PFSK-1 (cell line): ENCODE measurements around the gene PLIN3.

Experiments used
- POLR2AphosphoS5 ChIP-seq: IDR thresholded peaks from 2 replicates; pipeline ENCODE4 v1.6.1; 2012; ENCODE audit warnings: low read depth, mild to moderate bottlenecking, control low read depth, low read length, moderate library complexity
- SIN3A ChIP-seq: IDR thresholded peaks from 2 replicates; pipeline ENCODE4 v1.6.1; 2012; ENCODE audit warnings: mild to moderate bottlenecking, low read length, moderate library complexity, borderline replicate concordance; ENCODE audit not compliant: insufficient read depth
- TAF1 ChIP-seq: IDR thresholded peaks from 2 replicates; pipeline ENCODE4 v1.6.1; 2012; ENCODE audit warnings: low read length, control low read depth, borderline replicate concordance; ENCODE audit not compliant: insufficient read depth
- TF ChIP-seq, protein P1 (sequence below), 2 experiments: IDR thresholded peaks; 2 replicates each; pipeline versions ENCODE4 v1.6.1 to v1.8.0; 2011 to 2012; ENCODE audit warnings: low read depth in 2 of 2, low read length in 2 of 2, control low read depth in 1 of 2, inconsistent platforms in 1 of 2, mild to moderate bottlenecking in 1 of 2, moderate library complexity in 1 of 2; ENCODE audit not compliant: insufficient read depth in 1 of 2

DNA sequence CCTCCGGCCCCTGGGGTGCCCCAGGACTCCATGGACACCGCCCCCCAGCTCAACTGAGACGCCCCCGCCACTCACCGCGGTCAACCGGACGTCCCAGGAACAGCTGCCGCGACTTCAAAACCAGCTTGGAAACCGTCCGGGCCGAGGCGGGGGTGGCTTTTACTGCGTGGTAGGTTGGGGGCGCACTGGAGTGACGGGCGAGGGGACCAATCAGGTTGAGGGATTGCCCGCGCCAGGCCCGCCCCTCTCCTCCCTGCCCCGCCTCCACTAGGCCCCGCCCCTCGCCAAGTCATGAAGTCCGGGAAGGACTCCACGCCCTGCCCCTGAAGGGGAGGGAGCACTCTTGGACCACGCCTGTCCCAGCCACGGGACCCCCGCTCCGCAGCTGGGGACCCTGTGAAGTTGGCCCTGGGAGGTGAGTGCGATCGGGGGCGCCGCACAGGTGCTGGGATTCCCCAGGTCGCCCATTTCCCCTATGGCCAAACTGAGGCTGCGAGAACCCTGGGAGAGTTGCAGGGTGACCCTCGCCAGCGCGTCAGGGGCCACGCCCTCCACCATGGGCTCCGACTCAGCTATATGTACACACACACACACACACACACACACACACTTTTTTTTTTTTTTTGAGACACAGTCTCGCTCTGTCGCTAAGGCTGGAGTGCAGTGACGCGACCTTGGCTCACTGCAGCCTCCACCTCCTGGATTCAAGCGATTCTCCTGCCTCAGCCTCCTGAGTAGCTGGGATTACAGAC lies at the start of gene PLIN3:
- peak; percentile 61 for TF ChIP-seq POLR2AphosphoS5
- TF ChIP-seq SIN3A, result peak; percentile 54; the same call in 1 of the 2 replicates
- TF ChIP-seq, protein P1, sequence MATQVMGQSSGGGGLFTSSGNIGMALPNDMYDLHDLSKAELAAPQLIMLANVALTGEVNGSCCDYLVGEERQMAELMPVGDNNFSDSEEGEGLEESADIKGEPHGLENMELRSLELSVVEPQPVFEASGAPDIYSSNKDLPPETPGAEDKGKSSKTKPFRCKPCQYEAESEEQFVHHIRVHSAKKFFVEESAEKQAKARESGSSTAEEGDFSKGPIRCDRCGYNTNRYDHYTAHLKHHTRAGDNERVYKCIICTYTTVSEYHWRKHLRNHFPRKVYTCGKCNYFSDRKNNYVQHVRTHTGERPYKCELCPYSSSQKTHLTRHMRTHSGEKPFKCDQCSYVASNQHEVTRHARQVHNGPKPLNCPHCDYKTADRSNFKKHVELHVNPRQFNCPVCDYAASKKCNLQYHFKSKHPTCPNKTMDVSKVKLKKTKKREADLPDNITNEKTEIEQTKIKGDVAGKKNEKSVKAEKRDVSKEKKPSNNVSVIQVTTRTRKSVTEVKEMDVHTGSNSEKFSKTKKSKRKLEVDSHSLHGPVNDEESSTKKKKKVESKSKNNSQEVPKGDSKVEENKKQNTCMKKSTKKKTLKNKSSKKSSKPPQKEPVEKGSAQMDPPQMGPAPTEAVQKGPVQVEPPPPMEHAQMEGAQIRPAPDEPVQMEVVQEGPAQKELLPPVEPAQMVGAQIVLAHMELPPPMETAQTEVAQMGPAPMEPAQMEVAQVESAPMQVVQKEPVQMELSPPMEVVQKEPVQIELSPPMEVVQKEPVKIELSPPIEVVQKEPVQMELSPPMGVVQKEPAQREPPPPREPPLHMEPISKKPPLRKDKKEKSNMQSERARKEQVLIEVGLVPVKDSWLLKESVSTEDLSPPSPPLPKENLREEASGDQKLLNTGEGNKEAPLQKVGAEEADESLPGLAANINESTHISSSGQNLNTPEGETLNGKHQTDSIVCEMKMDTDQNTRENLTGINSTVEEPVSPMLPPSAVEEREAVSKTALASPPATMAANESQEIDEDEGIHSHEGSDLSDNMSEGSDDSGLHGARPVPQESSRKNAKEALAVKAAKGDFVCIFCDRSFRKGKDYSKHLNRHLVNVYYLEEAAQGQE (IDR thresholded peaks at IDR 0.05; ENCODE audit: insufficient read depth in 1 of 2, low read depth in 2 of 2, low read length in 2 of 2), result no peak
- TF ChIP-seq TAF1, result 0 out of 2 replicates have a peak, but pooled peaks have one; percentile 41
